ENCODE data around the gene LARP4B.
A peak's percentile ranks its signal among the peaks of the same experiment; 100 is the strongest.

Gene LARP4B

GRCh38 chr10:923844-924523, 7.5 kb downstream of the LARP4B start:
- DNase-seq: no peak

GRCh38 chr10:921471-922414, 9.8 kb downstream of the LARP4B start:
- DNase-seq: peak; percentile 19 to 65 (median 52)

GRCh38 chr10:920450-920849, 11.1 kb downstream of the LARP4B start:
- no peak for DNase-seq

GRCh38 chr10:919481-919880, 12.0 kb downstream of the LARP4B start:
- no peak for DNase-seq

- no peak for DNase-seq
Measured at GRCh38 chr10:917999-918398, 13.5 kb downstream of the LARP4B start.

- no peak for DNase-seq
Measured at GRCh38 chr10:917416-917720, 14.1 kb downstream of the LARP4B start.

GRCh38 chr10:916716-917415, 14.6 kb downstream of the LARP4B start:
- DNase-seq: no peak

GRCh38 chr10:909831-910230, 21.7 kb downstream of the LARP4B start:
- no peak for DNase-seq

- DNase-seq: no peak
Measured at GRCh38 chr10:905972-906371, 25.5 kb downstream of the LARP4B start.

GRCh38 chr10:905503-905902, 26.0 kb downstream of the LARP4B start:
- DNase-seq: peak in 2 of 4 experiments; percentile 13 to 19

GRCh38 chr10:904403-904802, 27.1 kb downstream of the LARP4B start:
- DNase-seq: no peak

GRCh38 chr10:898141-898540, 33.4 kb downstream of the LARP4B start:
- DNase-seq: no peak

- no peak for DNase-seq
Measured at GRCh38 chr10:896982-897381, 34.5 kb downstream of the LARP4B start.

GRCh38 chr10:895324-895723, 36.2 kb downstream of the LARP4B start:
- no peak for DNase-seq

GRCh38 chr10:878895-879294, 52.6 kb downstream of the LARP4B start:
- DNase-seq: no peak

GRCh38 chr10:878333-878759, 53.2 kb downstream of the LARP4B start:
- DNase-seq: peak in 3 of 4 experiments; percentile 5 to 22 (median 16)

- no peak for DNase-seq
Measured at GRCh38 chr10:876438-876837, 55.1 kb downstream of the LARP4B start.

- DNase-seq: no peak
Measured at GRCh38 chr10:873020-873419, 58.5 kb downstream of the LARP4B start.

- no peak for DNase-seq
Measured at GRCh38 chr10:871951-872403, 59.5 kb downstream of the LARP4B start.

GRCh38 chr10:870564-871166, 60.8 kb downstream of the LARP4B start:
- peak in 2 of 4 experiments; percentile 32 to 34 for DNase-seq

GRCh38 chr10:869171-869570, 62.3 kb downstream of the LARP4B start:
- no peak for DNase-seq

- DNase-seq: no peak
Measured at GRCh38 chr10:867807-868206, 63.7 kb downstream of the LARP4B start.

GRCh38 chr10:866577-866941, 64.9 kb downstream of the LARP4B start:
- no peak for DNase-seq
